Measurements from ENCODE around the gene VSTM2L. TPM values are rescaled to one million over a fixed set of nuclear protein-coding genes. Genes with fewer than 3 reads are reported as not detected.

Gene VSTM2L
- total and polyA plus RNA-seq, 2 of the 13 experiments (the other 11 are each of a cell fraction or from before 2014, with no cell fraction given) = not detected

DNA sequence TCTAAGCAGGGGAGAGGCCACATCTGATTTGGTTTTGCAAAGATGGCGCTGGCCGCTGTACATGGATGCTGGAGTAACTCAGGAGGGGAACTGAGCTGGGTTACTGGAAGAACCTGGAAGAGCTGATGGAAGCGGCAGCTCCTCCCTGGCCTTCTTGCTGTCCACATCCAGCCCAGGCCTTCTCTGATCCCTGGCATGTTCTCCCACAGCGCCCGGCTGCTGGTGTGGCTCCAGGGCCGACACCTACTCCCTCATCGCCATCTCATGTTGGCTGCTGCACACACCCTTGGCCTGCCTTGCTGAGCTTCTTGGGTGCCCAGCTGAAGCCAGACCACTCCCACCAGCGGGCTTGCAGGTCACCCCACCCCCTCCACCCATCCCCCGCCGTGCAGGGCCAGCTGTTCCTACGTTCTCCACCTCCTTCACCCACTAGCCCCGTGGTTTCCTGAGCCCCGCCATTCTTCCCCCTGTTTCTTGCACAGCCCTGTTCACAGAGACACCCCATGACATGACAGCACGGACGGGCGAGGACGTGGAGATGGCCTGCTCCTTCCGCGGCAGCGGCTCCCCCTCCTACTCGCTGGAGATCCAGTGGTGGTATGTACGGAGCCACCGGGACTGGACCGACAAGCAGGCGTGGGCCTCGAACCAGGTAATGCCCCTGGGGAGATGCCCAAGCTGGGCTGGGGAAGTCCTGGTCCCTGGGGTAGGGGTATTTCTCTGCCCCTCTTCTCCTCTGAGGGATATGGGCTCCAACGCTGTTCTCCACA is 28.4 kb downstream of the VSTM2L start (continued):
- TF ChIP-seq, protein P1, sequence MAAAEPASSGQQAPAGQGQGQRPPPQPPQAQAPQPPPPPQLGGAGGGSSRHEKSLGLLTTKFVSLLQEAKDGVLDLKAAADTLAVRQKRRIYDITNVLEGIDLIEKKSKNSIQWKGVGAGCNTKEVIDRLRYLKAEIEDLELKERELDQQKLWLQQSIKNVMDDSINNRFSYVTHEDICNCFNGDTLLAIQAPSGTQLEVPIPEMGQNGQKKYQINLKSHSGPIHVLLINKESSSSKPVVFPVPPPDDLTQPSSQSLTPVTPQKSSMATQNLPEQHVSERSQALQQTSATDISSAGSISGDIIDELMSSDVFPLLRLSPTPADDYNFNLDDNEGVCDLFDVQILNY (CRISPR knock-in tag; conservative IDR thresholded peaks at IDR 0.05) = no peak
- TF ChIP-seq ZNF468 (CRISPR knock-in tag; IDR thresholded peaks at IDR 0.05) (no peak), ZNF296 (CRISPR knock-in tag; conservative IDR thresholded peaks at IDR 0.05) (no peak), IRF2 (CRISPR knock-in tag; IDR thresholded peaks at IDR 0.05) (no peak)

DNA sequence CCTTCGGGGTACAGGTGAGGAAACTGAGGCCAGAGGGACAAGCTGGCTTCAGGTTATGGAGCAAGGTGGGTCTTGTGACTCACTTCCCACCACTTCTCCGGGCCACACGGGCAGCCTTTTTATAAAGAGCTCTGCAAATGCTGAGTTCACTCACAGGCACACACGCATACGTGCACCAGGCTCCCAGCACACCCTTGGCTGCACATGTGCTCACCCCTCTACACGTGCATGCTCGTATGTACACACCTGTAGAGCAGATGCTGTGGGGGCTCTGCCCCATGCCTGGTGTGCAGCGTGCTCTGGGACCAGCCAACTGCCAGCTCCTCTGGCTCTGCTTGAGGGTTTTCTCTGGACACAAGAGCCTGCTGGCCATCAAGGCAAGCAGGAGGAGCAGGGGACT is 29.1 kb downstream of the VSTM2L start:
- no peak for TF ChIP-seq GTF2F1 (IDR thresholded peaks at IDR 0.05; ENCODE audit: low read length)
- TF ChIP-seq, protein P2, sequence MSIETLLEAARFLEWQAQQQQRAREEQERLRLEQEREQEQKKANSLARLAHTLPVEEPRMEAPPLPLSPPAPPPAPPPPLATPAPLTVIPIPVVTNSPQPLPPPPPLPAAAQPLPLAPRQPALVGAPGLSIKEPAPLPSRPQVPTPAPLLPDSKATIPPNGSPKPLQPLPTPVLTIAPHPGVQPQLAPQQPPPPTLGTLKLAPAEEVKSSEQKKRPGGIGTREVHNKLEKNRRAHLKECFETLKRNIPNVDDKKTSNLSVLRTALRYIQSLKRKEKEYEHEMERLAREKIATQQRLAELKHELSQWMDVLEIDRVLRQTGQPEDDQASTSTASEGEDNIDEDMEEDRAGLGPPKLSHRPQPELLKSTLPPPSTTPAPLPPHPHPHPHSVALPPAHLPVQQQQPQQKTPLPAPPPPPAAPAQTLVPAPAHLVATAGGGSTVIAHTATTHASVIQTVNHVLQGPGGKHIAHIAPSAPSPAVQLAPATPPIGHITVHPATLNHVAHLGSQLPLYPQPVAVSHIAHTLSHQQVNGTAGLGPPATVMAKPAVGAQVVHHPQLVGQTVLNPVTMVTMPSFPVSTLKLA (IDR thresholded peaks at IDR 0.05) = peak; percentile 77
- H3K9me3 ChIP-seq (ENCODE audit: low read length) = no peaks in the 10 kb centered on the region
- FAIRE-seq = no peak
- intact Hi-C loops (cut with micrococcal nuclease; ENCODE audit: unreplicated experiment) = no loop called here
- peaks cover 3% of the 10 kb centered on the region; the same call in 1 of the 2 replicates for H4K20me1 ChIP-seq (ENCODE audit: insufficient read depth, low read length)
- H3K27me3 ChIP-seq (ENCODE audit: control insufficient read depth in 1 of 2, insufficient read depth in 2 of 2, low read length in 2 of 2) = peaks cover 28 to 72% of the 10 kb centered on the region in 2 experiments
- no peaks in the 10 kb centered on the region for H3K4me1 ChIP-seq (ENCODE audit: insufficient read depth, low read length)
- 44% methylated on average over 7 of the region's 8 CpGs for WGBS (ENCODE audit: low lambda C conversion rate)
- H3K27ac ChIP-seq (ENCODE audit: extremely low read length, insufficient read depth, low read length) = no peak overlapping the region
- BruUV-seq (replicated peaks) = no TSS peak
- no peak overlapping the region for H3K4me3 ChIP-seq (replicated peaks in 1 of 3; ENCODE audit: insufficient read depth in 1 of 3, low read depth in 2 of 3, low read length in 3 of 3)
- H3K36me3 ChIP-seq (replicated peaks in 1 of 2; ENCODE audit: control insufficient read depth in 1 of 2, insufficient read depth in 2 of 2, low read length in 2 of 2) = no peaks in the 10 kb centered on the region
- H3K9ac ChIP-seq (ENCODE audit: insufficient read depth, low read depth, low read length) = no peak overlapping the region
- ChIA-PET POLR2A (no interaction called here), CTCF (ENCODE audit: low intra/inter-chr PET ratio, low total read pairs) (no interaction called here)
- no peak overlapping the region for H3K4me2 ChIP-seq (ENCODE audit: low read depth, low read length)
- no peak overlapping the region for H2AFZ ChIP-seq (ENCODE audit: low read length)
- ATAC-seq = no peak
- in situ Hi-C loops (cut with HindIII; ENCODE audit: extremely low pct_ligation_motif_present, low pct_unique_long_range_greater_than_20kb) = no loop called here
- no peaks in the 10 kb centered on the region for H3K79me2 ChIP-seq (ENCODE audit: insufficient read depth, low read length)
- no peak for DNase-seq (ENCODE audit: low spot score)

Measured in HepG2 (cell line).